HG02973 (cell line): ENCODE measurements around the gene MRPL43.
A peak's percentile ranks its signal among the peaks of the same experiment; 100 is the strongest.
"Not testable (repeated sequence)": the region's sequence is repeated elsewhere in the genome, so short reads cannot be mapped to it uniquely, and the experiment has no call there.

Experiments used
- ATAC-seq: cut with Tn5 transposase; IDR thresholded peaks from one replicate; pipeline ENCODE4 v1.9.1; 2021; ENCODE audit warnings: moderate library complexity; ENCODE audit not compliant: unreplicated experiment

The MRPL43 gene

GRCh38 chr10:100986952-100987684 lies at the start of gene MRPL43, which contains the start of gene TWNK:
MRPL43 (minus strand) TSS chr10:100987497; CDS start chr10:100987443, 54 bp downstream.
TWNK (plus strand) TSS chr10:100987543; CDS start chr10:100988211, 668 bp downstream.
- ATAC-seq: peak; percentile 76

- no peak for ATAC-seq
Measured at GRCh38 chr10:101036726-101037125, 49.4 kb upstream of the MRPL43 start.

GRCh38 chr10:101035916-101036702 lies 48.8 kb upstream of the MRPL43 start:
- no peak for ATAC-seq

DNA sequence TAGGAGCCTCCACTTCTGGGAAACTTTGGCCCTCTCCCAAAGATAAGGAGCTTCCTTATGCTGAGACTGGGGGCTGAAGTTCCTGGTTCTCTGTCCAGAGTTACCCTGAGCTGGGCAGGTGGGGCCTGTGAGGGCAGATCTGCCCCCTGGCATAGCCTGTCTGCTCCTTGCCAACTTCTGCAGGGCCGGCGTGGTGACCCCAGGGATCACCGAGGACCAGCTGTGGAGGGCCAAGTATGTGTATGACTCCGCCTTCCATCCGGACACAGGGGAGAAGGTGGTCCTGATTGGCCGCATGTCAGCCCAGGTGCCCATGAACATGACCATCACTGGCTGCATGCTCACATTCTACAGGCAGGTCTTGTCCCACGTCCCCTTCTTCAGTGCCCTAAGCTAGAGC lies 48.0 kb upstream of the MRPL43 start:
- no peak for ATAC-seq

- ATAC-seq: not testable (repeated sequence)
Measured at GRCh38 chr10:101034404-101034803, 47.1 kb upstream of the MRPL43 start.

DNA sequence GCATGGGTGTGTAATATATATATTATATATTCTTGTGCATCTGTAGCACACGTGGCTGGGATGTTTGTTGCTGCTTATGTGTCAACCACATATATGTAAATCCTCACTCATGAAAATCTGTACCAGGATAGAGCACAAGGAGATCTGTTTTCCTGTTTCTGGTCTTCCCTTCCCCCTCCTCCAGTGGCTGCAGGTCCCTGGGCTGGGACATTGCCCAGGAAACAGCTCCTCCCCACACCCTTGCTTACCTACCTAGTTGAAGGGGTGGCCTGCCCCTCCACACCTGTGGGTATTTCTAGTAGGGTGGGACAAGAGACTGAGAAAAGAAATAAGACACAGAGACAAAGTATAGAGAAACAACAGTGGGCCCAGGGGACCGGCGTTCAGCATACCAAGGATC lies 46.0 kb upstream of the MRPL43 start:
- ATAC-seq: no peak

- ATAC-seq: peak; percentile 3
Measured at GRCh38 chr10:101032637-101033224, 45.4 kb upstream of the MRPL43 start.

DNA sequence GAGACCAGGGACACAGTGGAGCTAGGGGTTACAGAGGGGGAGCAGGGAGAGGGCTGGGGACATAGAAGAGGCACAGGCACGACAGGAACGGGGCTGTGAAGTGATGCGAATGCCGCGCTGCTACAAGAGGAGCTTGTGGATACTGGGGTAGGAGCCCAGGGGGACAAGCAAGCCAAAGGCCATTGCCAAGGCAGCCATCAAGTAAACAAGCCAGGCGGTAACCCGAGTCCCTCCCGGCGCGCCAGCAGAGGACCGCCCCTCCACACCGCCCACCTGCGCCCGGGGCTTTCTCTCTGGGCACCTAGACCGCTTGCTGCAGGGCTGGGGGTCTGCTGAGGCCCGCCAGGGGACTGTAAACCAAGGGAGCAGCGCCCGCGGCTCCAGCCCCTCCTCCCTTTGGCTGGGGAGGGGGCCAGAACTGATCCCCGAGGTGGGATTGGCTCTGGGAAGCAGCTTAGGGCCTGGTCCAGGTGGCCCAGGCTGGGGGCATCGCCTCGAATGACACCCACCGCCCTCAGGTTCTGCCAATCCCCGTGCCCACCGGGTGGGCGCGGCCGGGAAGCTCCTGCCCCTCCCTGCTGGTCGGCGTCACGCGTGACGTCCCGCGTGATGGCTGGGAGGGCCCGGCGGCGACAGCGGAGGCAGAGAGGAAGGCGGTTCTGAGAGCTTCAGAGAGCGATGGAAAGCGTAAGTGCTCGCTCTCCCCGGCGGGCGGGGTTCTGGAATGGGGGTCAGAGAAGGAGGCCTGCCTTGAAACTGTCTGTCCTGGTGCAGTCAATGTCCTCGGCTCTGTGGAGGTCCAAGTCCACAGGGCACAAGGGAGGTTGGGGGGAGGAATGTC lies 44.7 kb upstream of the MRPL43 start:
- ATAC-seq: peak; percentile 43

GRCh38 chr10:101031128-101031795 lies 44.0 kb upstream of the MRPL43 start, which contains the start of the genes PDZD7 and SFXN3:
PDZD7 (minus strand) TSS chr10:101031129; CDS start chr10:101030219, 910 bp downstream.
SFXN3 (plus strand) TSS chr10:101031234; CDS start chr10:101034695, 3,461 bp downstream.
- ATAC-seq: peak; percentile 86

DNA sequence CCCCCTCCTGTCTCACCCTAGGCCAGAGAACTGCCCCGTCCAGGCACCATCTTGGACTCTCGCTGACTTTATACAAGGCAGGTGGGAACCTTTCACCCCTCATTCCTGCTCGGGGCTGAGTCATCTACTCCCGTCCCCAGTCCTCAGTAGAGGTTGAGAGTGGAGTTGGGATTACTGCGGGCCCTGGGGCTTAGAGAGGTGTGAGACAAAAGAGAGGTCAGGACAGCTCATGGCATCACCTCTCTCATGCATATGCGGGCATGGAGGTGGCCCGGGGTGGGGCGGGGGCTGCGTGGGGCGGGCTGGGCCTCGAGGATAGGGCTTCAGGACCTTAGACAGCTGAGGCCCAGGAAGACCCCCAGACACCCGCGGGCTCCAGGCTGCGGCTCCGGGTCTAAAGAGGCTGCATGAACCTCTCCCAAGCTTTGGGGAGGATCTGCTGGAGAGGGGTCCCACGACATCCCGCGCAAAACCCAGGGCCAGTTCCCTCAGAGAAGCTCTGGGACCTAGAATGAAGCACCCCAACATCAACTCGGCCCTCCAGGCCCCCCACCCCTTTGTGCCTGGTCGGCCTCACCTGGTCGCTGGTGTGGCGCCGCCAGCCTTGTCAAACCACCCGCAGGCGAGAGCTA lies 43.3 kb upstream of the MRPL43 start:
- ATAC-seq: no peak

DNA sequence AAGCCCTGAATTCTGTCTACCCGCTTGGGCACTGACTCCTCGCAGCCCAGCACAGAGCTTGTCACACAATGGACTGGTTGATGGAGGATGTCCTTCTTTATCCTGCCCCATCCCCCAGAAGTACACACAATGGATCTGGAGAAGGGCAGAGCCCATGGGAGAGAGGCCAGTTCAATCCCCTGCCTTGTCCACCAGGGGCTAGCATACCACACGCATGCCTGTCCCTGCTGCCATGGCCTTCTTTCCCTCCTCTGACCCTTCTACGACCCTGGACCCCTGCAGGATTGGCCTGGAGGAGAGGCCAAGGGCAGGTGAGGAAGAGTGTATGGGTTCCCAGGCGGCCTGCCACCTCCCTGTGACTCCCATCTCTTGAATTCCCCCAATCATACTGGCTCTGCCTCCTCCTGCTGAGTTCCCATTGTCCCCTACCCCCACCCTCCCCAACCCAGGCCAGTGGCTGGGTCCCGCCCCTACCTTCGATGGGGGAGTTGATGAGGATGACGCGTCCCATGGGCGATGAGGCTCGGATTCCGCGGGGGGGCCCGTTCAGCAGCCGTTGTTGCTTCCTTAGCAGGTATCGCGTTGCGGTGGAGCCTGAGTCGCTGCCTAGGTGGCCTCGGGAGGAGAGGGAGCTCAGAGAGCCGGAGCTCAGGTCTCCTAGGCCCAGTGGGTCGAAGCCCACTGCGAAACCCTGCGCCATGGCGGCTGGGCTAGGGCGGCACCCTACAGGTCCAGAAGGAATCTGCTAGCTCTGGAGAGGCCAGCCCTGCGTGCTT lies 42.4 kb upstream of the MRPL43 start:
- ATAC-seq: no peak

DNA sequence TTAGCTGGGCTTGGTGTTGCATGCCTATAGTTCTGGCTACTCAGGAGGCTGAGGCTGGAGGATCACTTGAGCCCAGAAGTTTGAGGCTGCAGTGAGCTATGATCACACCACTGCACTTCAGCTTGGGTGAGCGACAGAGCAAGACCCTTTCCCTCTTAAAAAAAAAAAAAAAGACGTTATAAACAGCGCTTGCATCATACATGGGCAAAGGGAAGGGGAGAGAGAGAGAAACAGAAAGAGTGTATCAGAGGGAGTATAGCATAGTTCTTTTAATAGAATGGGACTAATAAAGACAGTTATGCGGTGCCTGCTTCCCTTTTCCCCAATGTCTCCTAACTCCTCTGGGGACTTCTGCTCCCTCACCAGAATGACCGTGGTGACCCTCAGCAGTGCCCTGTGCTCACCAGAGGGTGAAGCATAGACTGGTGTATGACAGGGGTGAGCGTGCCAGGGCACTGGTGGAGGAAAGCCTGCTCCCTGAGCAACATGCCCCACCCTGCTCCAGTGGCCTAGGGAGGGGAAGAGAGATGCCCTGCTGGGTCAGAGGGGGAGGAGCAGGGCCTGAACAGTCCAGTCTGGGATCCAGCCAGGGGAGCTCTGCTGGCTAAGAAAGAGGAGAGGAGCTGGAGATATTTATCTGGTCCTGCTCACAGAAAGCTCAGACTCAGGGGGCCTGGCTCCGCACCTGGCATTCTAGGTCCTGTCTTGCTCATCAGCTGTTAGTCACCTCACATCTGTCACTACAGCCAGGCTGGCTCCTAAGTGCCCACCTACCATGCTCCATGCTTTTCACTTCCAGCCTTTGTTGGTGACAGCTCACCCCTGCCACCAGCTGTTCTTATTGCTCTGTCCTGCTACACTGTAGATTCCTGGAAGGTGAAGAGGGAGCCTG lies 41.4 kb upstream of the MRPL43 start:
- ATAC-seq: no peak

- ATAC-seq: no peak
Measured at GRCh38 chr10:101027106-101027720, 39.9 kb upstream of the MRPL43 start.

GRCh38 chr10:101022967-101023705 lies 35.8 kb upstream of the MRPL43 start:
- no peak for ATAC-seq

GRCh38 chr10:101021692-101022251 lies 34.5 kb upstream of the MRPL43 start:
- ATAC-seq: no peak

DNA sequence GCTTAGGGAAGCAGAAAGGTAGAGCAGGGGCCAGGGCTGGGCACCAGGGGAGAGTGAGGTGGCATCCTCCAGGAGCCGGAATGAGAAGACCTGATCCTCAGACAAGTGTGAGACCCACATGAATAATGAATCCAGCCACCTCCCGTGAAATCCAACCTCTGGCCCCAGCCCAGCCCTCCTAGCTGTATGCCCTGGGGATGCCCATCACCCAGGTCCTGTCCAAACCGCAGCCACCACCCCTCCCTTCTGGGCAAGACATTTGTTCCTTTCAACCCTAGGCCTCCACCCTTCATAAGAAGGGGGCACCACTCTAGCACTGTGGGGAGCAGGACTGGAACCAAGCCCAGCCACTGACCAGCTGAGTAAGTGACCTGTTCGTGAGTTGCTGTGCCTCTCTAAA lies 33.9 kb upstream of the MRPL43 start:
- ATAC-seq: no peak
